ENCODE data around the gene CSTB. TPM values are rescaled to one million over a fixed set of nuclear protein-coding genes. Genes with fewer than 3 reads are reported as not detected.

CSTB gene
- total RNA-seq, 1 experiment from 2014 or later: 36.1 TPM

- DNase-seq (ENCODE audit: low spot score) (no peak), ATAC-seq (no peak)
- ChIA-PET CTCF (no interaction called here), POLR2A (no interaction called here)
- peaks cover 11% of the 10 kb centered on the region for H3K4me1 Mint-ChIP-seq
- no peak overlapping the region for H3K27ac Mint-ChIP-seq
- H3K27me3 Mint-ChIP-seq (ENCODE audit: low read depth): no peaks in the 10 kb centered on the region
- TF ChIP-seq ATF3 (CRISPR knock-in tag; conservative IDR thresholded peaks at IDR 0.05): no peak
- no peak for TF ChIP-seq FOXJ3 (CRISPR knock-in tag; IDR thresholded peaks at IDR 0.05; ENCODE audit: borderline replicate concordance)
- no peak for TF ChIP-seq AR (CRISPR knock-in tag; IDR thresholded peaks at IDR 0.05)
- no peak for TF ChIP-seq ARID4B (CRISPR knock-in tag; IDR thresholded peaks at IDR 0.05; ENCODE audit: borderline replicate concordance)
- TF ChIP-seq TEAD4 (CRISPR knock-in tag; IDR thresholded peaks at IDR 0.05): no peak
- no peak for TF ChIP-seq PRRX2 (CRISPR knock-in tag; IDR thresholded peaks at IDR 0.05)
- TF ChIP-seq NR1H2 (CRISPR knock-in tag; IDR thresholded peaks at IDR 0.05): no peak
- no peak for TF ChIP-seq MXD4 (CRISPR knock-in tag; IDR thresholded peaks at IDR 0.05; ENCODE audit: borderline replicate concordance)
- TF ChIP-seq SMAD4 (CRISPR knock-in tag; IDR thresholded peaks at IDR 0.05): no peak
- TF ChIP-seq KAT7 (CRISPR knock-in tag; IDR thresholded peaks at IDR 0.05; ENCODE audit: borderline replicate concordance): no peak
- TF ChIP-seq ZMAT4 (CRISPR knock-in tag; IDR thresholded peaks at IDR 0.05): no peak
- no peak for TF ChIP-seq ESRRA (CRISPR knock-in tag; IDR thresholded peaks at IDR 0.05; ENCODE audit: borderline replicate concordance)
- TF ChIP-seq ZNF263 (CRISPR knock-in tag; IDR thresholded peaks at IDR 0.05; ENCODE audit: low read depth): no peak
- TF ChIP-seq FOXP1 (CRISPR knock-in tag; IDR thresholded peaks at IDR 0.05; ENCODE audit: borderline replicate concordance): no peak
- no peaks in the 10 kb centered on the region for H3K9me3 Mint-ChIP-seq
- H3K36me3 Mint-ChIP-seq: peaks cover 31% of the 10 kb centered on the region
- no peak overlapping the region for H3K4me3 Mint-ChIP-seq
Observed at GRCh38 chr21:43744725-43745124, 31.4 kb downstream of the CSTB start.

GRCh38 chr21:43743947-43744346 lies 32.2 kb downstream of the CSTB start:
- Mint-ChIP-seq H3K9me3 (no peaks in the 10 kb centered on the region), H3K4me3 (no peak overlapping the region), H3K4me1 (peaks cover 16% of the 10 kb centered on the region), H3K27ac (no peak overlapping the region), H3K36me3 (peaks cover 31% of the 10 kb centered on the region), H3K27me3 (ENCODE audit: low read depth) (no peaks in the 10 kb centered on the region)
- ChIA-PET CTCF (no interaction called here), POLR2A (no interaction called here)
- no peak for ATAC-seq
- no peak for DNase-seq (ENCODE audit: low spot score)
- TF ChIP-seq CBFB (CRISPR knock-in tag; IDR thresholded peaks at IDR 0.05; ENCODE audit: low read depth) (no peak), ZNF121 (CRISPR knock-in tag; IDR thresholded peaks at IDR 0.05) (no peak), MXD4 (CRISPR knock-in tag; IDR thresholded peaks at IDR 0.05; ENCODE audit: borderline replicate concordance) (no peak), ETV6 (CRISPR knock-in tag; IDR thresholded peaks at IDR 0.05) (no peak), JUN (CRISPR knock-in tag; IDR thresholded peaks at IDR 0.05) (no peak), NFE2L1 (CRISPR knock-in tag; IDR thresholded peaks at IDR 0.05) (no peak), ZNF425 (CRISPR knock-in tag; conservative IDR thresholded peaks at IDR 0.05) (no peak), ZNF317 (CRISPR knock-in tag; IDR thresholded peaks at IDR 0.05; ENCODE audit: borderline replicate concordance, low read depth) (no peak), PRDM15 (CRISPR knock-in tag; IDR thresholded peaks at IDR 0.05) (no peak), PRRX2 (CRISPR knock-in tag; IDR thresholded peaks at IDR 0.05) (no peak), SMAD4 (CRISPR knock-in tag; IDR thresholded peaks at IDR 0.05) (no peak), GABPB1 (CRISPR knock-in tag; IDR thresholded peaks at IDR 0.05) (no peak)

All from WTC11 (cell line).